Common myeloid progenitor, CD34-positive (primary cell): Measurements from ENCODE around the gene ADM. TPM values are rescaled to one million over a fixed set of nuclear protein-coding genes. Genes with fewer than 3 reads are reported as not detected.
"Not testable (repeated sequence)": the region's sequence is repeated elsewhere in the genome, so short reads cannot be mapped to it uniquely, and the experiment has no call there.

ENCODE experiments used
- CTCF ChIA-PET: fragments of 350-600 bp; sonication (Branson Sonifier 250); formaldehyde crosslinking; loops from one replicate; lab custom pipeline; 2021; ENCODE audit warnings: antibody characterized with exemption; lab: Charles Lee
- POLR2A ChIA-PET: fragments of 350-600 bp; sonication (Branson Sonifier 250); formaldehyde crosslinking; loops from one replicate; lab custom pipeline; 2021; ENCODE audit warnings: antibody characterized with exemption; lab: Charles Lee
- DNase-seq, 3 donors: peaks; one replicate each; pipeline versions ENCODE4 v3.0.0 to v3.0.0-alpha.2; 2013
- H3K27ac ChIP-seq, 2 experiments: 1 replicate in 1 of 2; 2 replicates in 1 of 2; pipeline ENCODE4 v1.7.0; 2013; ENCODE audit warnings: inconsistent platforms in 2 of 2, low read length in 2 of 2, mild to moderate bottlenecking in 2 of 2, low read depth in 1 of 2, moderate library complexity in 1 of 2; ENCODE audit not compliant: severe bottlenecking in 2 of 2, insufficient read depth in 1 of 2, poor library complexity in 1 of 2
- H3K27me3 ChIP-seq, 5 experiments: replicated peaks in 2 of 5; 1 replicate in 3 of 5; 2 replicates in 2 of 5; pipeline versions ENCODE4 v1.6.1 to v1.7.0; 2013; ENCODE audit warnings: low read length in 4 of 5, mild to moderate bottlenecking in 2 of 5, moderate library complexity in 2 of 5, inconsistent platforms in 1 of 5; ENCODE audit not compliant: insufficient read depth in 5 of 5, control insufficient read depth in 4 of 5
- H3K36me3 ChIP-seq, 4 experiments: 1 replicate in 2 of 4; 2 replicates in 2 of 4; pipeline versions ENCODE4 v1.6.1 to v1.7.0; 2013; ENCODE audit warnings: low read length in 3 of 4, control low read depth in 1 of 4, mild to moderate bottlenecking in 1 of 4; ENCODE audit not compliant: control insufficient read depth in 4 of 4, insufficient read depth in 4 of 4
- H3K4me1 ChIP-seq, 4 experiments: 1 replicate in 3 of 4; 2 replicates in 1 of 4; pipeline versions ENCODE4 v1.6.1 to v1.7.1; 2013; ENCODE audit warnings: low read length in 3 of 4, mild to moderate bottlenecking in 3 of 4, control low read depth in 1 of 4, inconsistent platforms in 1 of 4, moderate library complexity in 1 of 4; ENCODE audit not compliant: control insufficient read depth in 4 of 4, insufficient read depth in 4 of 4; ENCODE audit errors: control extremely low read depth in 1 of 4
- H3K4me3 ChIP-seq, 7 experiments: 1 replicate in 4 of 7; 2 replicates in 3 of 7; pipeline versions ENCODE4 v1.5.1 to v1.7.0; 2013; ENCODE audit warnings: mild to moderate bottlenecking in 7 of 7, low read length in 6 of 7, moderate library complexity in 6 of 7, inconsistent platforms in 2 of 7, low read depth in 2 of 7, control low read depth in 1 of 7; ENCODE audit not compliant: insufficient read depth in 4 of 7, control insufficient read depth in 1 of 7; ENCODE audit errors: extremely low read depth in 1 of 7
- H3K9me3 ChIP-seq, 5 experiments: 1 replicate in 4 of 5; 2 replicates in 1 of 5; pipeline versions ENCODE4 v1.6.1 to v1.7.1; 2013; ENCODE audit warnings: low read length in 4 of 5, mild to moderate bottlenecking in 2 of 5, inconsistent platforms in 1 of 5, low read depth in 1 of 5, moderate library complexity in 1 of 5; ENCODE audit not compliant: control insufficient read depth in 4 of 5, insufficient read depth in 2 of 5; ENCODE audit errors: control extremely low read depth in 1 of 5
- WGBS: methylation state at CpG from one replicate; pipeline ENCODE4 v1.1.5; 2013; ENCODE audit not compliant: insufficient coverage; 5-methylcytosine and 5-hydroxymethylcytosine counted together
- polyA plus RNA-seq: library from polyadenylated mRNA; unstranded; fragments of 120-200 nt; gene quantifications from one replicate; pipeline ENCODE4 v1.2.1, GENCODE V29; 2013

ADM gene, protein sequence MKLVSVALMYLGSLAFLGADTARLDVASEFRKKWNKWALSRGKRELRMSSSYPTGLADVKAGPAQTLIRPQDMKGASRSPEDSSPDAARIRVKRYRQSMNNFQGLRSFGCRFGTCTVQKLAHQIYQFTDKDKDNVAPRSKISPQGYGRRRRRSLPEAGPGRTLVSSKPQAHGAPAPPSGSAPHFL
- polyA plus RNA-seq = 1.5 TPM

DNA sequence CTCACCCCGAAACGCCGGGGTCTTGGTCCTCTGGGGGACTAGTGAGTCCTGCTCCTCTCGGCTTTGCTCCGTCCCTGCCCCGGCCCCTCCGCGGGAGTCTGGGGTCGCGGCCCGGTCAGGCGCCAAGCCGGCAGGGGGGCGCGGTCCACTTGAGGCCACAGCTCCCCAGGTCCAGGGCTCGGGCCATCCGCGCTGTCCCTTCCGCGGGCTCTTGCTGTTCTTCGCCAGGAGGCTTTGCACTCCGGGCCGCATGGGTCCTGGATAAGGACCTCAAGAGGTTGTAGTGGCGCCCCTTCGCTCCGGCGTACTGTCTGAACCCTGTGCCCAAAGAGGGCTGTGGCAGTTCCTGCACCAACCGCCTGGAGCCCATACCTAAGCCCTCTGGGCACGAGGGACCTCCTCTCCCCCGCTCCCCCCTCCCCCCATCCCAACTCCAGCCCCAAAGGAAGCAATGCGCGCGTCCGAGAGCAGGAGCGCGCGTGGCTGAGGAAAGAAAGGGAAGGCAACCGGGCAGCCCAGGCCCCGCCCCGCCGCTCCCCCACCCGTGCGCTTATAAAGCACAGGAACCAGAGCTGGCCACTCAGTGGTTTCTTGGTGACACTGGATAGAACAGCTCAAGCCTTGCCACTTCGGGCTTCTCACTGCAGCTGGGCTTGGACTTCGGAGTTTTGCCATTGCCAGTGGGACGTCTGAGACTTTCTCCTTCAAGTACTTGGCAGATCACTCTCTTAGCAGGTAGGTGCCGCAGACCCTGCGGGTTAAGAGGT, at the start of gene ADM:
TSS of gene ADM (plus strand) at position 579 of the 767 bp plus-strand sequence. CDS start 628 bp downstream, outside the sequence.
- Histone ChIP-seq H3K27me3 (peaks cover 0 to 33% (median 26%) of the 10 kb centered on the region in 5 experiments), H3K4me3 (peak within 1 kb of the TSS; percentile 25 to 95 (median 86)), H3K4me1 (peaks cover 11 to 65% (median 58%) of the 10 kb centered on the region in 4 experiments), H3K36me3 (peaks cover 0 to 3% (median 0%) of the 10 kb centered on the region in 4 experiments), H3K27ac (no peak within 1 kb of the TSS), H3K9me3 (no peaks in the 10 kb centered on the region)
- peak in 2 of 3 donors; percentile 72 to 80 for DNase-seq
- 0% methylated on average over 36 of the region's 48 CpGs for WGBS
- ChIA-PET POLR2A (interaction anchor here (0.6 to 1.0 kb wide), 2 partner anchors 13 to 97 kb away, joined by 3 read pairs; no protein-coding TSS in a partner anchor), CTCF (interaction anchor here (0.9 to 4.7 kb wide), 25 partner anchors 9 to 798 kb away, joined by 3 to 41 read pairs (median 5); no protein-coding TSS in a partner anchor)

DNA sequence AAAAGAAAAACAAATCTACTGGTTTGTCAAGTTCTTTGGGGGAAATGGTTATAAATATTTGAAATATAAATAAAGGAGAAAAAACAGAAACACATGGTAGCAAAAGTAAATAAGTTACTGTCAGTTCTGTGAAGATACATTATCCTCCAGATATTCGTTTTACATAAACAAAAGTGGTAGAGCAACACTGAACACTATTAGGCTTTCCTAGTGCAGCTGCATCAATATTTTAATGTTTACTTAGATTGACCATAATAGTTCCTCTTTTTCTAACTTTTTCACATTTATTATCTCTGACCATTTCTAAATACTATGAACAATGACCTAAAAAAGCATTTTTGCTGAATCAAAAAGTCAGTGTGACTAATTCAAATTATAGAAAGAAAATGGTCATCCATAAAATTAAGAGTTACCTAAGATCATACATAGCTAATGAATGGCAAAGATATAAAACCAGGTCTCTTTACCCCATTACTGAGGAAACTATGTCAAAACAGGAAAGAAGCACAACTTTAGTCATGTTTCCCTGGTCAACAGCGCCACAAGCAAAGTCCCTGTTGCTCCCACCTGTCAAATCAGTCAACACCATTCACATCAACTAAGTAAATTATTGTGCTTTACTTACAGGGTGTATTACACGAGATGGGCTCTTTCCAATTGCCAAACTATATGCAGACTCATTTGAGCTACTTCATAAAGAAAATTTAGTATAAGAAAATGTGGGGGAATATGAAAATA, 49.3 kb upstream of the ADM start:
- Histone ChIP-seq H3K27me3 (no peaks in the 10 kb centered on the region), H3K36me3 (no peaks in the 10 kb centered on the region), H3K27ac (no peak overlapping the region), H3K4me3 (no peak overlapping the region), H3K9me3 (no peaks in the 10 kb centered on the region), H3K4me1 (peaks cover 0 to 8% (median 4%) of the 10 kb centered on the region in 4 experiments)
- peak in 2 of 3 donors; percentile 37 to 46 for DNase-seq
- WGBS = no CpG with 5 or more reads among the region's 3 CpGs
- CTCF ChIA-PET = interaction anchor here (0.9 to 1.5 kb wide), 4 partner anchors 48 to 117 kb away, joined by 3 to 6 read pairs (median 4); no protein-coding TSS in a partner anchor
- POLR2A ChIA-PET = no interaction called here

DNA sequence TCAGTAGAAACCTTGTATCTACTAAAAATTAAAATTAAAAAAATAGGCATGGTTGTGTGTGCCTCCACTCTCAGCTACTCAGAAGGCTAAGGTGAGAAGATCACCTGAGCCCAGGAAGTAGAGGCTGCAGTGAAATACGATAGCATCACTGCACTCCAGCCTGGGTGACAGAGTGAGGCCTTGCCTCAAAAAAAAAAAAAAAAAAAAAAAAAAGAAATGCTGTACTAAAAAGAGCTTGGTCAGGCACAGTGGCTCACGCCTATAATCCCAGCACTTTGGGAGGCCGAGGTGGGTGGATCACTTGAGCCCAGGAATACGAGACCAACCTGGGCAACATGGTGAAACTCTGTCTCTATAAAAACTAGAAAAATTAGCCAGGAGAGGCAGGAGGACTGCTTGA, 47.4 kb upstream of the ADM start:
- no peak overlapping the region for H3K27ac ChIP-seq
- H3K4me1 ChIP-seq = peaks cover 0 to 8% (median 4%) of the 10 kb centered on the region in 4 experiments
- POLR2A ChIA-PET = interaction anchor here (0.6 kb wide), 2 partner anchors 307 to 1007 kb away, joined by 3 to 6 read pairs; no protein-coding TSS in a partner anchor
- CTCF ChIA-PET = interaction anchor here (0.6 to 2.0 kb wide), 2 partner anchors 46 to 266 kb away, joined by 4 to 5 read pairs; no protein-coding TSS in a partner anchor
- no peaks in the 10 kb centered on the region for H3K9me3 ChIP-seq
- H3K4me3 ChIP-seq = no peak overlapping the region
- no peaks in the 10 kb centered on the region for H3K36me3 ChIP-seq
- H3K27me3 ChIP-seq = no peaks in the 10 kb centered on the region
- WGBS = 98% methylated on average over 4 of the region's 4 CpGs
- DNase-seq = no peak

DNA sequence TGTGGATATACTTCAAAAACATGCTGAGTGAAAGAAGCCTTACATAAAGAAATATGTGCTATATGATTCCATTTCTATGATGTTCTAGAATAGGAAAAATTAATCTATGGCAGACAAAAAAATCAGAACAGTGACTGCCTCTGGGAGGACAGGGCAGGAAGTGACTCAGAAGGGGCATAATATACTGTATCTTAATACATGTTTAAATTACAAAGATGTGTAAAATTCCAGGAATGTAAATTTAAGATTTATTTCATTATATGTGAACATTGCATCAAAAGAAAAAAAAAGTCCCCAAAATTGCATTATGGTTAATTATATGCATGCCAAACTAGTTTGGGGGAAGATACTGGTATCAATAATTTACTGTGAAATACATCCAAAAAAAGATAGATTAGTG, 43.1 kb upstream of the ADM start:
- ChIA-PET POLR2A (no interaction called here), CTCF (no interaction called here)
- Histone ChIP-seq H3K27me3 (no peaks in the 10 kb centered on the region), H3K36me3 (no peaks in the 10 kb centered on the region), H3K4me1 (no peaks in the 10 kb centered on the region), H3K4me3 (no peak overlapping the region), H3K27ac (no peak overlapping the region), H3K9me3 (no peaks in the 10 kb centered on the region)
- no peak for DNase-seq

DNA sequence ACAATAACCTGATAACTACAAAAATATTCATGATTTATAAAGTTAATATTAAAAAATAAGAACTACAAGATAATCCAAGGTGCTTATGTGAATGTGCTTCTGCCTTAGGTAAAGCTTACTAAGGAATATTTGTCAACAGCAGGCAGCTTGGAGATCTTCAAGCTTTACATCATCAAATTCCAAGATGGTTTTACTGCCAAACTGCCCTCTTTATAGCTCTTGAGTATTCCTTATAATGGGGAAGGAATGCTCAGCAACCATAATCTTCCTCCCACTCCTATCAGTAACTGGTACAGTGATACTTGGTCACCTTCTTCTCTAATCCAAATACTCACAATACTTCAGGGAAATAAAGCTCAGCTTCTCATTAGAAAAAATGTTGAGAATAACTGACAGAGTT, 40.9 kb upstream of the ADM start:
- Histone ChIP-seq H3K27me3 (no peaks in the 10 kb centered on the region), H3K4me3 (no peak overlapping the region), H3K27ac (no peak overlapping the region), H3K36me3 (no peaks in the 10 kb centered on the region), H3K4me1 (no peaks in the 10 kb centered on the region), H3K9me3 (no peaks in the 10 kb centered on the region)
- ChIA-PET POLR2A (no interaction called here), CTCF (interaction anchor here (0.8 to 1.1 kb wide), 2 partner anchors 25 to 103 kb away, joined by 3 read pairs; no protein-coding TSS in a partner anchor)
- DNase-seq = no peak

DNA sequence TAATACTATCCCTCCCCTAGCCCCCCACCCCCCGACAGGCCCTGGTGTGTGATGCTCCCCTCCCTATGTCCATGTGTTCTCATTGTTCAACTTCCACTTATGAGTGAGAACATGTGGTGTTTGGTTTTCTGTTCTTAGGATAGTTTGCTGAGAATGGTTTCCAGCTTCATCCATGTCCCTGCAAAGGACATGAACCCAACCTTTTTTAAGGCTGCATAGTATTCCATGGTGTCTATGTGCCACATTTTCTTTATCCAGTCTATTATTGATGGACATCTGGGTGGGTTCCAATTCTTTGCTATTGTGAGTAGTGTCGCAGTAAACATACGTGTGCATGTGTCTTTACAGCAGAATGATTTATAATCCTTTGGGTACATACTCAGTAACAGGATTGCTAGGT, 40.2 kb upstream of the ADM start:
- H3K4me3 ChIP-seq, POLR2A ChIA-PET, H3K4me1 ChIP-seq, H3K36me3 ChIP-seq, H3K9me3 ChIP-seq, DNase-seq, H3K27ac ChIP-seq, H3K27me3 ChIP-seq: not testable (repeated sequence)
- WGBS = 100% methylated on average over 2 of the region's 3 CpGs
- CTCF ChIA-PET = interaction anchor here (0.8 to 0.9 kb wide), 2 partner anchors 30 to 102 kb away, joined by 3 read pairs; no protein-coding TSS in a partner anchor
